Activated CD4-positive, alpha-beta T cell treated with anti-CD3 and anti-CD28 coated beads for 4 hours (primary cell): Measurements from ENCODE around the gene SYNDIG1.
"Not testable (repeated sequence)": the region's sequence is repeated elsewhere in the genome, so short reads cannot be mapped to it uniquely, and the experiment has no call there.

Source experiments
- DNase-seq, 2 donors: peaks; one replicate each; pipeline ENCODE4 v3.0.0-alpha.2; 2020

Gene SYNDIG1

DNA sequence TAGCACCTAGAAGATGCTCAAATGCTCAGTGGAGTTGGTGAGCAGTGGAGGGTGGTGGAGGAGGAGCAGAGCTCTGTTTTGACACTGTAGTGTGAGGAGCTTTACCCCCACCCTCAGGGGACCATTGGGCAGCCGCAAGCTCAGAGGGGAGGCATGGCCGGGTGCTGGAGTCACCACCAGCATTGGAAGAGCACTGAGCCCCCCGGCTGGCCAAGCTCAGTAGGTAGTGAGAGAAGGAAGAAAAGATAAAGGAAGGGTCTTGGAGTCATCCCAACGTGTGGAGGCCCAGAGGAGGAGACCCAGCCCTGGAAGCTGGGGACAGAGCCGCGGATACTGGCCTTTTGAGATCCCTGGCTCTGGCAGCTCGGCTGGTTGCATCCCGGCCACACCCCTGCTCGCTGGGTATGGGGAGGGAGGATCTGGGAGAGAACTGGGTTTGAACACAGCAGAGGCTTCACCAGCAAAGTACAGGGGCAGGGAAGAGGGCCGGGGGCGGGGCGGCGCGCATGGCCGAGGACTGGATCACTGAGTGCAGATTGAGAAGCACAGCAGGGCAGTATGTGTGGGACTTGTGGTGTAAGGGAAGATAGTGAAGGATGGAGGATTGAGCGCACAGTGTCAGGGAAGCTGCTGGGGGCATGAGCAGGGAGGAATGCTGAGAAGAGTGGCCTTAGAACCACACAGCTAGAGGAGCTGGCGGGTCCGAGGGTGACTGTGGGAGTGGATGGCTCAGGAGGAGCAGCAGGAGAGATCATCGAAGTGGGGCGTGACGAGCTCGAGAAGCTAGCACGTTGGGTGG is 24.4 kb downstream of the SYNDIG1 start:
- DNase-seq: no peak

DNA sequence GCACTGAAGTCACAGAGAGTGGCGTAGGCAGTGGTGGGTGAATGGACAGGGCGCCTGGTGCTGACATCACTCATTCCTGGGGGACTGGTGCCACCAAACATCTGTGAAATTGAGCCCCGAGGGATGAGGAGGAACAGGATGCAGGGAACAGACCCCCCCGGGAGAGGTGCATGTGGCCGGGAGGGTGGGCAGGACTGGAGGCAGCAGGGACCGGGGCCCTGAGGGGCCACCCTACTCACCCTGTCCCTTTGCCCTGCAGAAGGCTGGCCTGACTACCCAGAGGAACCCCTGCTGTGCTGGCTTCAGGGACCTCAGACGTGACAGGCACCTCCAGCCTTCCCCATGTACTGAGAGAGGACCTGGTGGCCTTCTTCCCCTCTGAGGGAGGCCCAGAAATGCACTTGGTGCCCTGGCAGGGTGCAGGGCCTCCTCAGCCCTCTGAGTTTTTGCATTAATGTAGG is 25.1 kb downstream of the SYNDIG1 start:
- no peak for DNase-seq

DNA sequence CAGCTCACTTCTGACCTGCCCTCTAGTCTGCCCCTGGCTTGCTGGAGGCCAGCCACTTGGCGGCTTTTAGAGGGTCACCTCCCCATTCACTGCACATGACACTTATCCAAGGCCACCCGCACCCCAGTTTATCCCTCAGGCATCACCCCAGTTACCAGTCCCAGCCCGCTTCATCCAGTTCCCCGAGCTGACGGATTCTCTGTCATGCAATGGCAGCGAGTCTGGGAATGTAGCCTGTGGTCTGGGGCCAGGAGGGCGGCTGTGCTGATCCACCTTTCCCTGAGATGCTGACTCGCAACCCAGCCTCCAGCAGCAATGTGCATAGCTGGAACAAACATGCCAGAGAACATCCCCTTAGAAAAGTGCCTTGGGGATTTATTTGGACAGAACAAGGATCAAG is 25.8 kb downstream of the SYNDIG1 start:
- no peak for DNase-seq

DNA sequence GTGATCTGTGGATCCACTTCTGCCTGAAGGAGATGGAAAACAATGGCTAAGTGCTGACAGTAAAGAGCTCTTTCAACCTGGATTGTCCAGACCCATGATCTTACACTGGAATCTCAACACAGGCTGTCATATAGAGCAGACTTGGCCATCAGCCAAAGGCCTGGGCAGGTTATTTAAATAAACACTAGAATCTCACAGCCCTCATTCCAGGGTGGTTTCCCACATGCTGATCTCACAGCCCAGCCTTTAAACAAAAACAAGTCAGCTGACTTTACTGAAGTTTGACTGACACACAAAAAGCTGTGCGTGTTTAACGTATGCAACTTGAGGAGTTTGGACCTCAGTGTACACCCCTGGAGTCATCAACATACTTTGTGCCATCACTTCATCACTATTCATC is 28.4 kb downstream of the SYNDIG1 start:
- DNase-seq: no peak

DNA sequence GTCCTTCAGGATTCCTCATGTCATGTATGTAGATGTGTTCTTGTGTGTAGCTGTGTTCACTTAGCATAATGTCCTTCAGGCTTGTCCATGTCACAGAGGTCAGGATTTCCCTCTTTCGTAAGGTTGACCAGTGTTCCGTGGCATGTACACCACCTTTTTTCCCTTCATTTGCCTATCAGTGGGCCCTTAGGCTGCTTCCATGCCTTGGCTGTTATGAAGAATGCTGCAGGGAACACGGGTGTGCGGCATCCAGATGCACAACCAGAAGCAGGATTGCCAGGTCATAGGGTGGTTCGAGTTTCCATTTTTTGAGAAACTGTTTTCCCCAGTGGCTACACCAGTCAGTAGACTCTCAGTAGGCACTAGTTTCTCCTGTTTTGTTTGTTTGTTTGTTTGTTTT is 29.2 kb downstream of the SYNDIG1 start:
- no peak for DNase-seq

DNA sequence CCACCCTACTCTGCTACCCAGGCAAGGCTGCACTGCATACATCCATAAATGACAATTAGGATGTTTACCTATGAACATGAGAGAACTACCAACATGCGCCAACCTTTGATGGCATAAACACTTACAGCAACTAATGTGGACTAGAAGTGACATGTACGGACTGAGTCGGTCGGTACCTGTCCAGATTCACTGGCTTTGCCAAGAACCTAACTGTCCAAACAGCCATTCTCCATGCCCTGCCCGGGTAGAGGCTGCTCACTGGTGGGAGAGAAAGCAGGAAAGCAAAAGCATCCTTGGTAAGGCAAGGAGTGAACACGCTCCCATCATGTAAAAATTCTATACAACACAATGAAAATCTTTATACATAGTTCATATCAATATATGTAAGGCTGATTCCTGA is 30.0 kb downstream of the SYNDIG1 start:
- no peak for DNase-seq

DNA sequence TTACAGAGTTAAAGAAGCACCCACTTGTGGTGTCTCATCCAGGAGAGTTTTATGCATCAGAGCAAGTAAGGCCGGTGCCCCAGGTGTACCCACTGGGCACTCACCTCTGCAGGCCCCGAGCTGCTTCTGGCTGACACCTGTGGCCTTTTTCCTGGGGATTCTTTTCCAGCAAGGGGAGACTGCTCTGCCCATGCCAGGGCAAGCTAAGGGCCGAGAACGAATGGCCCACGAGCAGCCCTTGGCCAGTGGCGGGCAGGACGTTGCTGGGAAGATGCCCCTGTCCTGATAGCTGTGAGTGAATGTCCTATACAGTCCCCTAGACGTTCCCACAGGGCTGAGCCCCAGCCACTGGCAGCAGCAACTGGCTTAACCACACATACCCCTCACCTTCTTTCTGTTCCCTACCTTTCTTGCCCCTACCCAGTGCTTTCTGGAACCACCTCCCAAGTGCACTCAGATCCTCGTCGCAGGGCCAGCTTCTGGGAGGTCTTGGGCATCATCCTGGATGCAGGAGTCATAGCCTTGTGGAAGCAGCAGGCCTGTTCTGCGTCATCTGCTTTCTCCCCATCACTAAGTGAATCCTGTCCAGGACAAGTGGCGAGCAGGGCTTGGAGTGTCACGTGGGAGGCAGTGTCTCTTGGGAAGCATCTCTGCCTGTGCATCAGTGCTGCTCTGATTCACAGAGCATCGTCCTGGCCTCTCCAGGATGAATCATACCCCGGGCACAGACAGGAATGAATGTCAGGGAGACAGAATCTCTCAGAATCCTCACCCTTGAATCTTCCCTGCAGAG is 32.5 kb downstream of the SYNDIG1 start:
- DNase-seq: no peak

DNA sequence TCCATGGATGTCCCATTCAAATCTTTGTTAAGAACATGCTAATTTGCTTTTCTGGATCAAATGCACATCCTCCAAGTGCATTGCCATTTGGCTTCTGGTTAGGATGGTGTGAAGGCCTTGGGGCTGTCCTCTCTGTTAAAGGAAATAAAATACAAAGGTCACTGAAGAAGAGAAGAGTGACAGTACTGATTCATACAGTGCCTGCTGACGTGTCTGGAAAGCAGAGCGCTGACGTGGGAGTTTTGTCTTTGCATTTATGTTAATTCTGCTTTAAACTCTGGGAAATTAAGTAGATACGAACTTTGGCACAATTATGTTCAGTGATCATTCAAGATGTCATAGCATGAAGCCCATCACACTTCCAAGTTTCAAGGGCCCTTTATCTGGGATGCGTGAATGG is 33.2 kb downstream of the SYNDIG1 start:
- DNase-seq: no peak

DNA sequence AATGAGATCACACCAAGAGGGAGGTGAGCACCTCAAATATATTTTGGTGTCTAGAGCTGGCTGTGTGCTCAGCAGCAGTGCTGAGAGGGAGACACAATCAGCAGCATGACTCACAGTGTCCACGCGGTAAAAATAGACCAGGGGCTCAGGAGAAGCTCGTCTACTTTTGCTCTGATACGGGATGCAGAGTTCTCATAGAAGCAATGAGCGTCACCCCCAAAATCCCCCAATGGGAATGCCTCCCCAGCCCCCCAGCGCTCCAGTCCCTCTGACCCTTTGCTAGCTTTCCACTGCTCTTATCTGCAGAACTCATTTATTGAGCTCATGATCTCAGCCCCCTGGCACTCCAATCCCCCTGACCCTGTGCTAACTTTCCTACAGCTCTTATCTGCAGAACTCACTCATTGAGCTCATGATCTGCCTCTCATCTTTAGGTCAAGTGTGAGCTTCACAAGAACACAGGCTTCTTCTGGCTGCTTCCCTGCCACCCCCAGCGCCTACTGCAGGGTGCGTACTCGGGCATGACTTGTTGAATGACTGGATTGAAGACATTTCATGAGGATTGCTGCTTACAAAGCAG is 34.0 kb downstream of the SYNDIG1 start:
- DNase-seq: no peak

DNA sequence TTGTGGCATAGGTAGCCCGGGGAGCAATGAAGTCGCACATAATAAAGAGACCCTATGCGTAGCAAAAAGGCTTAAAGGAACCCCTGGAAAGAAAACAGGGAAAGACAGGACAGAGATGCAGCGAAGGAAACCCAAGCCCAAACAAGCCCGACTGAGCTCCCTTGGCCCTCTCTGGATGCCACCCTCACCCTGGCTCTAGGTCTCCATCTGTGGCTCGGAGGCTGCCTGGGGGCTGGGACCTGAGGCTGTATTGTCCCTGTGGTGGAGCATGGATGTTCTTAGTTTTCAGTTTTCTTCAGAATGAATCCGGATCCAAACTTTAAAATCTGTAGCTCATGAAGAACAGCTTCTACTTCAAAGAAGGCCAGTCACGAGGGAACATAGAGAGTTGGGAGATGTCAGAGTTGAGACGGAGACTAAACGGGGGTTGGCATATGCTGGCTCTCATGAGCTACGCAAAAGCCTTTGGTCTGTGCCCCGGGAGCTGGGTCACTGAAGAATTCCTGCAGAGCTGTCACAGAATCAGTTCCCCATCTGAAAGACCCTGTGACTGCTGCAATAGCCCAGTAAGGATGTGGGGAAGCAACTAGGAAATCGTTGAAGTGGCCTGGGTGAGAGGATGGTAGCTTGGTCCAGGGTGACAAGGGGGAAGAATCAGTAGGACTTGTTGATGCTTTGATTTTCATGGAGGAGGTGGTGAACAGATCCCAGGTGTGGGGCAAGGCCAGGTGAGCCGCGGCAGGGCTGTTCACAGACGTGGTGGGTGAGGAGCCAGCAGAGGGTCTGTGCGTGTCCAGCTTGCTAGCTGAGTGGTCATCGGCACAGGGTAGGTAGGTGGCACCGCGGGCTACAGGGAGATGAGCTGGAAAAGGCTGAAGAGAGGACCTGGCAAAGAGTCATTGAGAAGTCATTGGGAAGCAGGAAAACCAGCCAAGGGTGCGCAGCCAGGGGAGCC is 35.2 kb downstream of the SYNDIG1 start:
- DNase-seq: no peak

DNA sequence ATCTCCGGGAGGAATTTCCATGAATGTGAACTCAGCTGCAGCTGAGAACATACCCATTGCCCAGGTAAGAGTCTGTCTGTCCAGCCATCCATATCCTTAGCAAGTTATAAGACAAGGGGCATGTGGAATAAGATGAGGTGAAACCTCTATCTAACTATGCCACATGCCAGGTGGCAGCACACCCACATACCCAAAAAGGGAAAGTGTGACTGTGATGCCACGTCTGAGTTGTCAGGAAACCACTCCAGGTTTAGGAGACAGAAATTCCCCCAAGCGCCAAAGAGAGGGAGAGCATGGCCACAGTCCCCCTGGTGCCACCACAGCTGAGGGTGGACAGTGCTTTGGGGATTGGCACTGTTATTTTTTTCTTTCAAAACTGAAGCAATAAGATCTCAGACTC is 36.7 kb downstream of the SYNDIG1 start:
- no peak for DNase-seq

DNA sequence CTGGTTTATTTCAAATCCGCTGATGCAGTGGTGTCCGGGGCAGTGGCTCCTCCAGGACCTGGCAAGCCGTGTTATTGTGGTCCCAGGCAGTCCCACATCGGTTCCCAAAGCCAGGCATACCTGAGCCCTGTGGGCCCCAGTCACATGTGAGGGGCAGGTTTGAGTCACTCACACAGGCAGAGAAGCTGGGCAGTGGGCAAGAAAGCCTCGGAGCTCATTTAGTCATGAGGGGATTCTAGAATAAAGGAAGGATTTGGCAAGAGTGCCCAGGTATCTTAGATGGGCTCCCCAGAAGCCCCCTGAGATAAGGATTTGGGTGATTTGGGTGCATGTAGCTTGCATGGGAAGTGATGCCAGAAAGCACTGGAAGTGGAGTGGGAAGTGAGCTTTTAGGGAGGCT is 37.3 kb downstream of the SYNDIG1 start:
- no peak for DNase-seq

DNA sequence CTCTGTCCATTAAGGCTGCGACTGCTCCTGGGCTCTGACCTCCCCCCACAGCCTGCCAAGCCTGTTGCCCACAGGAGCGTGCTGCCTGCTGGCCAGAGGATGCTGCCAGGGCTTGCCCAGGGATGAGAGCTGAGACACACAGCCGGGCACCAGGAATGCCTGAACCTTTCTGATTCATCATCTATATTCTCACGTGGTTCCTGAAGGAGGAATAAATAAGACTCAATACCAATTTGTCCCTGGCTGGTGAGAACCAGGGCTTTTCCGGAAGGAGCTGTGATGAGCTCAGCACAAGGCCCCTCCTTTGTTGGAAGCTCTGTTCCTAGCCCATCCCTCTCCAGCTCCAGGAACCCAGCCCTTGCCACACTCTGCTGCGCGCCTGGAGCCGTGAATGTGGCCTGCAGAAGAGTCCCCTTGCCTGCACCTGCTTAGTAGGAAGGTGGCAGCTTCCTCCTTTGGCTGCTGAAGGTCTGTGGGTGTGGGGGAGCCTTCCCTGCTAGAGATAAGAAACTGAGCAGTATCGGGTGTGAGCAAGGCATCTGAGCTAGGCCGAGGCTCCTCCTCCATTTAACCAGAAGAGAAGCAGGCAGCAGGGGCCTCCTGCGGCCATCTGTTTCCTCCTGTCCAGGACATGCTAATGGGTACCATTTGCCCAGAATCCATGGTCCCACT is 37.9 kb downstream of the SYNDIG1 start:
- DNase-seq: no peak

DNA sequence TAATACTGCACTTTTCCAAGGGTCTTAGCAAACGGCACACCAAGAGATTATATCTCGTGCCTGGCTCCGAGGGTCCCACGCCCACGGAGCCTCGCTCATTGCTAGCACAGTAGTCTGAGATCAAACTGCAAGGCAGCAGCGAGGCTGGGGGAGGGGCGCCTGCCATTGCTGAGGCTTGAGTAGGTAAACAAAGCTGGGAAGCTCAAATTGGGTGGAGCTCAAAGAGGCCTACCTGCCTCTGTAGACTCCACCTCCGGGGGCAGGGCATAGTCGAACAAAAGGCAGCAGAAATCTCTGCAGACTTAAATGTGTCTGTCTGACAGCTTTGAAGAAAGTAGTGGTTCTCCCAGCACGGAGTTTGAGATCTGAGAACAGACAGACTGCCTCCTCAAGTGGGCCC is 43.0 kb downstream of the SYNDIG1 start:
- not testable (repeated sequence) for DNase-seq

DNA sequence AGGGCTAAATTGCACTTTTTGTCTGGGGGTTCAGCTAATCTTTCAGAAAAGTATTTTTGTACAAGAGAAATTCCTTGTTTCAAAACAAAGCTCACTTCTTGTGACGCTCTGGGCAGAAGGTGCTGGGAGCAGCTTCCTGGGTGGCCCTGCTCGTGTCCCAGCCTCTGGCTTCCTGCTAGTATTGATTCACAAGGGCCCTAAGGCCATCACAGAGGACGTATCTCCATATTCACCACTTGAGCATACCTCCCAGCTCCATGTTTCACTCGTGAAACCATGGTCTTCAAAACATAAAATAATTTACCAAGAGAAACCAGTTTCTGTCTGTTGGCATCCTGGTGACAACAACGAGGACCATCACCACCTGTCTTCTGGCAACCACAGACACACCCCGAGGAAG is 49.1 kb downstream of the SYNDIG1 start:
- no peak for DNase-seq

DNA sequence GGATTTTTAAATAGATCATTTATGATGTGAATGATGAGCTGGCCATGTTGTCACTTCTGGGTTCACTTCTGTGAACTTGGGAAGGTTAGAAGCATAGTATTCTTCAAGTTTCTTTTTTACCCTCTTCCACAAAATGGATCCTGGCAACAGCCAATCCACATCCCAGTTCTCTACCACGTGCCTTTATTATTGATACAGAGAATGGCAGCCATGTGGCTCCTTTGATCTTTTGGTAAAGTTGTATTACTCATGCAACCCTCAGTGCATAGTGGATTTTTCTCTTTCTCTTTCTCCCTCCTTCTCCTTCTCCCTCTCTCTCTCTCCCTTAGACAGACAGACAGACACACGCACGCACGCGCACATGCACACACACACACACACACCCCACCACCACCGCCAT is 50.0 kb downstream of the SYNDIG1 start:
- DNase-seq: no peak

DNA sequence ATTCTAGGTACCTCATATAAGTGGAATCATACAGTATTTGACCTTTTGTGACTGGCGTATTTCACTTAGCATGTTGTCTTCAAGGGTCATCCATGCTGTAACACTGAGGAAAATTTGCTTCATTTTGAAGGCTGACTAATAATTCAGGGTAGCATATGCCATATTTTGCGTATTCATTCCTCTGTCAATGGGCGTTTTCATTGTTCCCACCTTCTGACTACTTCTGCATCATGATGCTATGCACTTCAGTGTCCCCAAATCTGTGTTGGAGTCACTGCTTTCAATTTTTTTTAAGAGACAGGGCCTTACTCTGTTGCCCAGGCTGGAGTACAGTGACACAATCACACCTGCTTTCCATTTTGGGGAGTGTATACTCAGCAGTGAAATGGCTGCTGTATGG is 51.6 kb downstream of the SYNDIG1 start:
- DNase-seq: no peak

DNA sequence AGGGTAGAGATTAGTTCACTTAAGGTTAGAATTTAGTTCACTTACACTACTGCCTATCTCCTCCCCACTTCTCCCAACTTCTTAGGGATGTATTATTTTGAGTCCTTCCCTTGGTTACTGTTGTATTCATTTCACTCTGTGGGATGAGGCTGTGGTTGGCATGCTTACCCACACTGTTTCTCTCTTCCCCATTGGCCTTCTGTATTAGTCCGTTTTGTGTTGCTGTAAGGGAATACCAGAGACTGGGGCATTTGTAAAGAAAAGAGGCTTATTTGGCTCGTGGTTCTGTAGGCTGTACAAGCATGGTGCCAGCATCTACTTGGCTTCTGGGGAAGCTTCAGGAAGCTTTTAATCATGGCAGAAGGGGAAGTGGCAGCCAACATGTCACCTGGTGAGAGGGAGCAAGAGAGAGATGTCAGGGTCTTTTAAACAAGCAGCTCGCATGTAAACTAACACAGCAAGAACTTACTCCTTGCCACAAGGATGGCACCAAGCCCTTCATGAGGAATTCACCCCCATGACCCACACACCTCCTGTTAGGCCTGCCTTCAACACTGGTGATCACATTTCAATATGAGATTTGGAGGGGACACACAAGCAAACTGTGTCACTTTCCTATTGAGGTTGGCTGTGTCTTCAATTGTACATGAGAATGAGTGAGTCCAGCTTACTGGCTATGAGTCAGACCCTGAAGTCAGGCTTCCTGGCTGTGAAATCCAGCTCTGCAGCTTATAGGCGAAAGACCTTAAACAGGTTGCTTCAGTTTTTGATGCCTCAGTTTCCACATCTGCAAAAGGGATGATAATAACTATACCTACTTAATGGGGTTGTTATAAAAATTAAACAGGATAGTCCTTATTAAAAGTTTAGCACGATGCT is 53.3 kb downstream of the SYNDIG1 start:
- DNase-seq: no peak

DNA sequence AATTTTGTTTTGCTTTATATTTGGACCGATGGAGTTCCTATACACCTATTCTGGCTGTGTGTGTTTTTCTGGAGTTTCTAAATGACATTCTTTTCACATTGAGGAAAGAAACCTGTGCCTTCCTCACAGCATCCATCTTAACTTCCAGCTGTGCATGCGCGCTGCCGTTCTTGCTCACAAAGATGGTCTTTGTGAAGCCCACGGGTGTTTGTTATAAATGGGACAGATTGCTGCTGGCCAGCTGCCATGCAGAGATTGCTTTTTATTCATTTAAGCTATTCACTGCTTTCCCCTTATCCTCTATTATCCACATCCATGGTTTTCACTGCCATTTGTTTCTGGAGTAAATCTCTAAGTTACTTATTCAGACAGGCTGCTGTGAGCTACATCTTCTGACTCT is 54.2 kb downstream of the SYNDIG1 start:
- DNase-seq: no peak

DNA sequence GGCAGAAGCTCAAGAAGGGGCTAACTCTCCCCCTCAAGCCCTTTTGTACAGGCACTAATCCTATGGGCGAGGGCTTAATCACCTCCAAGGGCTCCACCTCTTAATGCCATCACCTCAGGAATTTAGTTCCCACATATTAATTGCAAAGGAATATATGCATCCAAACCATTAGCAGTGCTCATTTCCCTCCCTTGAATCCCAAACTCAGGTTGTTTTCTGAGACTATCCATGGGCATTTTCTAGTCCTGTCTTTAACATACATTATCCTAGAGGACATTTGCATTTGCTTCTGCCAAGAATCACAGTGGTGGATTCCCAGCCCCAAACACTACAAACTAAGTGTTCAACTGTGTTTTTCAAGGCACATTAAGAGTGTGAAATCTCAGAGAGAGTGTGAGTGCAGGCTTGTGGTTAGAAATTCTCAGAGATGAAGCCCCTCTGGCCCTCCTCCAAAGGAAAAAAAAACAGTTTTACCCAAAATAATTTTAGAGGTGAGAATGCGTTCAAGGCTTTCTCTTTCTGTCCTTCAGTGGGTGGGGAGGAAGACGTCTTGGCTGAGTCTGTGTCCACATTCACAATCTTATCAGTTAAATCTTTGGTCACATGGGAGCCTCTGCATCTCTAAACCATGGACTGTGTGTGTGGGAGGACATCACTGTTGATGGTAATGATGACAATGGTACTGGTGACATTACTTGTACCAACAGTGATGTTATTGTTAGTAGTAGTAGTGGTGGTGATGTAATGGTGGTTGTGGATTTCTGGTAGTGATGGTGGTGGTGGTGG is 59.3 kb downstream of the SYNDIG1 start:
- DNase-seq: no peak
